NB4 (cell line): ENCODE results near the gene AP3S1.

Source experiments
- POLR2A ChIP-seq: IDR thresholded peaks from 2 replicates; pipeline ENCODE4 v1.6.1; 2011; ENCODE audit warnings: mild to moderate bottlenecking; ENCODE audit not compliant: insufficient read length; ENCODE audit errors: extremely low read depth
- TF ChIP-seq, protein P1 (sequence below): IDR thresholded peaks from one replicate; pipeline ENCODE4 v1.5.1; 2012; ENCODE audit warnings: low read depth, low read length

DNA sequence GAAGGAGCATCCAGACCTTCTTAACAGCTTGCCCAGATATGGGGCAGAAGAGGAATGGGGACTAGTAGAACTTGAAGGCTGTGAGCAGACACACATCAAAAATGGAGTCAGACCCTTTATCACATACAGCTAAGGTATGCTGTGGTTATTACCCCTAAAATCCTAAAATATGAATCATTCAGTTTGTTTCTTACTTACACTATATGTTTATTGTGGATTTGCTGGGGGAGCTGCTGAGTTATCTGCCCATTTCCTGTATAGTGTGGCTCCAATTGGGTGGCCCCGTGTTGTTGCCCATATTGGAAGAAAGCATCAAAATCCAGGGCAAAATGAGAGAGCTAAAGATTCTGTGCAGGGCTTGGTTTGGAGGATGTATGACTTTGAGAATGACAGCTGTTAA, 56.9 kb downstream of the AP3S1 start:
- TF ChIP-seq POLR2A: no peak
- TF ChIP-seq, protein P1, sequence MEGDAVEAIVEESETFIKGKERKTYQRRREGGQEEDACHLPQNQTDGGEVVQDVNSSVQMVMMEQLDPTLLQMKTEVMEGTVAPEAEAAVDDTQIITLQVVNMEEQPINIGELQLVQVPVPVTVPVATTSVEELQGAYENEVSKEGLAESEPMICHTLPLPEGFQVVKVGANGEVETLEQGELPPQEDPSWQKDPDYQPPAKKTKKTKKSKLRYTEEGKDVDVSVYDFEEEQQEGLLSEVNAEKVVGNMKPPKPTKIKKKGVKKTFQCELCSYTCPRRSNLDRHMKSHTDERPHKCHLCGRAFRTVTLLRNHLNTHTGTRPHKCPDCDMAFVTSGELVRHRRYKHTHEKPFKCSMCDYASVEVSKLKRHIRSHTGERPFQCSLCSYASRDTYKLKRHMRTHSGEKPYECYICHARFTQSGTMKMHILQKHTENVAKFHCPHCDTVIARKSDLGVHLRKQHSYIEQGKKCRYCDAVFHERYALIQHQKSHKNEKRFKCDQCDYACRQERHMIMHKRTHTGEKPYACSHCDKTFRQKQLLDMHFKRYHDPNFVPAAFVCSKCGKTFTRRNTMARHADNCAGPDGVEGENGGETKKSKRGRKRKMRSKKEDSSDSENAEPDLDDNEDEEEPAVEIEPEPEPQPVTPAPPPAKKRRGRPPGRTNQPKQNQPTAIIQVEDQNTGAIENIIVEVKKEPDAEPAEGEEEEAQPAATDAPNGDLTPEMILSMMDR: no peak
